ENCODE measurements around the gene ELF2.

GRCh38 chr4:139144161-139144859 lies 32.7 kb downstream of the ELF2 start:
- no peak for TF ChIP-seq PPARA (CRISPR knock-in tag; IDR thresholded peaks at IDR 0.05; ENCODE audit: borderline replicate concordance)
- no peak for TF ChIP-seq POU6F1 (CRISPR knock-in tag; IDR thresholded peaks at IDR 0.05; ENCODE audit: borderline replicate concordance, low read depth)
- no peak for TF ChIP-seq OSR1 (CRISPR knock-in tag; IDR thresholded peaks at IDR 0.05)
- no peak for TF ChIP-seq RARB (CRISPR knock-in tag; IDR thresholded peaks at IDR 0.05)
- no peak for TF ChIP-seq ZC3H10 (CRISPR knock-in tag; IDR thresholded peaks at IDR 0.05)
- TF ChIP-seq CSDC2 (CRISPR knock-in tag; IDR thresholded peaks at IDR 0.05) = no peak
- no peak for TF ChIP-seq ISL1 (CRISPR knock-in tag; IDR thresholded peaks at IDR 0.05)
- no peak for TF ChIP-seq ZNF8 (CRISPR knock-in tag; IDR thresholded peaks at IDR 0.05)
- TF ChIP-seq PATZ1 (CRISPR knock-in tag; IDR thresholded peaks at IDR 0.05; ENCODE audit: borderline replicate concordance) = no peak
- no peak for TF ChIP-seq ZFP3 (CRISPR knock-in tag; IDR thresholded peaks at IDR 0.05)
- no peak for TF ChIP-seq TCF4 (CRISPR knock-in tag; IDR thresholded peaks at IDR 0.05; ENCODE audit: borderline replicate concordance)
